ENCODE data around the gene STRA6.

The STRA6 gene

DNA sequence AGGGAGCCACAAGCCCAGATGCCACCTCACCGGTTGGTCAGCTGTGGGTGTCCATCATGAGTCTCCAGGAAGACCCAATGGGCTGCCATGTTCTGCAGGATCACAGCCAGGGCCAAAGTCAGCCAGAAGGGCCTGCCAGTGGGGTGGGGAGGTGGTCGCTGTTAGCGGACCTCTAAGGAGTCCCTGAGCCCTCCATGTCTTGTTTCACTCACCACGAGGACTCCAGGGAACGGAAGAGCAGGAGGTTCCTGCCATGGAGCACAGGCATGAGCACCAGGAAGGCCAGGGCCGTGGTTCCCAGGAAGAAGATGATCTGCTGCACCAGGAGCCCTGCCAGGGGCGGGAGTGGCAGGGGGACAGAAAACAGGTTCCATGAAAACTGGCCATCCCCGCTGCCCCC is 20.5 kb downstream of the STRA6 start:
- no peak overlapping the region for H3K4me3 ChIP-seq (replicated peaks in 1 of 2; ENCODE audit: low read depth in 2 of 2, low read length in 2 of 2)
- DNase-seq (ENCODE audit: low read depth in 2 of 2) = no peak
- TF ChIP-seq, protein P1, sequence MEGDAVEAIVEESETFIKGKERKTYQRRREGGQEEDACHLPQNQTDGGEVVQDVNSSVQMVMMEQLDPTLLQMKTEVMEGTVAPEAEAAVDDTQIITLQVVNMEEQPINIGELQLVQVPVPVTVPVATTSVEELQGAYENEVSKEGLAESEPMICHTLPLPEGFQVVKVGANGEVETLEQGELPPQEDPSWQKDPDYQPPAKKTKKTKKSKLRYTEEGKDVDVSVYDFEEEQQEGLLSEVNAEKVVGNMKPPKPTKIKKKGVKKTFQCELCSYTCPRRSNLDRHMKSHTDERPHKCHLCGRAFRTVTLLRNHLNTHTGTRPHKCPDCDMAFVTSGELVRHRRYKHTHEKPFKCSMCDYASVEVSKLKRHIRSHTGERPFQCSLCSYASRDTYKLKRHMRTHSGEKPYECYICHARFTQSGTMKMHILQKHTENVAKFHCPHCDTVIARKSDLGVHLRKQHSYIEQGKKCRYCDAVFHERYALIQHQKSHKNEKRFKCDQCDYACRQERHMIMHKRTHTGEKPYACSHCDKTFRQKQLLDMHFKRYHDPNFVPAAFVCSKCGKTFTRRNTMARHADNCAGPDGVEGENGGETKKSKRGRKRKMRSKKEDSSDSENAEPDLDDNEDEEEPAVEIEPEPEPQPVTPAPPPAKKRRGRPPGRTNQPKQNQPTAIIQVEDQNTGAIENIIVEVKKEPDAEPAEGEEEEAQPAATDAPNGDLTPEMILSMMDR (IDR thresholded peaks at IDR 0.05; ENCODE audit: low read depth, low read length) = no peak

DNA sequence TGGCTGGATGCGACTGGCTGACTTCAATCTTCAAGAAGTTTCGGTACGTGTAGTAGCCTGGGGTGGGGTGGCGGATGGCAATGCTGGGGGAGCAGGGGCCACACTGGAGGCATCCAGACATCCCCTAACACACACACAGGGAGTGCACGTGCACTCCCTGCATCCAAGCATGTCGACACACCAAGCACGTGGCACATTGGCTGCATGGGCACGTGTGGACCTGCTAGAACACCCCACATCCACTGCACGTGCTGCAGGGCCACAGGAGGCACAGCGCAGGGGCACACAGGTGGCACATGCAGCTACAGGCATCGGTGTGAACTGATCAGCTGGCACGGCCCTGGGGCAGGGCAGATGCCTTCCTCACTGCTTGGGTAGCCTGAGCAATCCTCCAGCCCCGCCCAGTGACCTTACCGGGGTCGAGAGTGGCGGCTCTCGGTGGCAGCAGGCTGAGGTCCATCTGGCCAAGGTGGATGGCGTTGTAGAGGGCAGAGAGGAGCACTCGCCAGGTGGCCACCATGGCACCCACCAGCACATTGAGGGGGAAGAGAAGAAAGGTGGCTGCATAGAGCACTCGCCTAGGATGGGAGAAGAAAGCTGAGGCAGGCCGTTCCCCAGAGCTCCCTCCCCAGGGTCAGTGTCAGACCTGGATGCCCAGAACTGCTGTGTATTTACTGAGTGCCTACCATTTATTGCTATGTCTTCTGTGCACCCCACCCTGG is 21.5 kb downstream of the STRA6 start:
- no peak overlapping the region for H3K4me3 ChIP-seq (replicated peaks in 1 of 2; ENCODE audit: low read depth in 2 of 2, low read length in 2 of 2)
- no peak for DNase-seq (ENCODE audit: low read depth in 2 of 2)
- TF ChIP-seq, protein P1 (IDR thresholded peaks at IDR 0.05; ENCODE audit: low read depth, low read length) = no peak

- no peak overlapping the region for H3K4me3 ChIP-seq (replicated peaks in 1 of 2; ENCODE audit: low read depth in 2 of 2, low read length in 2 of 2)
- DNase-seq (ENCODE audit: low read depth in 2 of 2) = peak; percentile 59 to 91
- TF ChIP-seq, protein P1 (IDR thresholded peaks at IDR 0.05; ENCODE audit: low read depth, low read length) = peak; percentile 68
Observed at GRCh38 chr15:74179983-74180880, 22.4 kb downstream of the STRA6 start.

DNA sequence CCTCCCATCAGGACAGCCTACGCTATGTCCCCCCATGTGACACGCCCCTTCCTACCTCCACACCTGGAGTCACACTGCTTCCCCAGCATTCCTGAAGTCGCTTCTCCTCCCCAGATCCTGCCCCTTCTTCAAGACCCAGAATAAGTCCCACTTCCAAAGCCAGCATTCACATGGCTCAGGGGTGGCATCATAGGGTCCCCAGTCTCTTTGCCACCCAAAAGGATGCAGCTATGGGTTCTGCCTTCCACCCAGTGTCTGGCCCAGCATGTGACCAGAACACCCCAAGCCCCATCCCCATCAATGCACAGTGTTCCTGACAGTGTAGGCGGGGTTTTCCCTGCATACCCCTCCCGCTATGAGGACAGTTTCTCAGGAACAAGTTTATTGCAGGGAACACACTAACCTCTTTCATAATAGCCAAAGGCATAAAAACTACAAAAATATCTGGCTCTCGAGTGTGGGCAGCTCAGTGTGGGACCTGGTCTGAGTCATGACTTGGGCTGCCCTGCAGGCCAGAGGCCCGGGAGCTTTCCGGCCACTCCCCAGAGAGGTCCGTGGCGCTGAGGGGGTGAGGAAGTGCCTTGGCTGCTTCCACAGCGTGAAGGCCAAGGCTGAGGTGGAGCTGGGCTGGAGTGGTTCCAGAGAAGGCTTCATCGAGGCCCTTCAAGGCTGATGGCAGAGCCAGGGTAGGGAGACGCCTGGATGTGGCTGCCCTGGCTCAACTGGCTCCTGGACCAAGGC is 23.3 kb downstream of the STRA6 start:
- H3K4me3 ChIP-seq (replicated peaks in 1 of 2; ENCODE audit: low read depth in 2 of 2, low read length in 2 of 2) = no peak overlapping the region
- DNase-seq (ENCODE audit: low read depth in 2 of 2) = peak; percentile 96 to 98
- TF ChIP-seq, protein P1 (IDR thresholded peaks at IDR 0.05; ENCODE audit: low read depth, low read length) = no peak

DNA sequence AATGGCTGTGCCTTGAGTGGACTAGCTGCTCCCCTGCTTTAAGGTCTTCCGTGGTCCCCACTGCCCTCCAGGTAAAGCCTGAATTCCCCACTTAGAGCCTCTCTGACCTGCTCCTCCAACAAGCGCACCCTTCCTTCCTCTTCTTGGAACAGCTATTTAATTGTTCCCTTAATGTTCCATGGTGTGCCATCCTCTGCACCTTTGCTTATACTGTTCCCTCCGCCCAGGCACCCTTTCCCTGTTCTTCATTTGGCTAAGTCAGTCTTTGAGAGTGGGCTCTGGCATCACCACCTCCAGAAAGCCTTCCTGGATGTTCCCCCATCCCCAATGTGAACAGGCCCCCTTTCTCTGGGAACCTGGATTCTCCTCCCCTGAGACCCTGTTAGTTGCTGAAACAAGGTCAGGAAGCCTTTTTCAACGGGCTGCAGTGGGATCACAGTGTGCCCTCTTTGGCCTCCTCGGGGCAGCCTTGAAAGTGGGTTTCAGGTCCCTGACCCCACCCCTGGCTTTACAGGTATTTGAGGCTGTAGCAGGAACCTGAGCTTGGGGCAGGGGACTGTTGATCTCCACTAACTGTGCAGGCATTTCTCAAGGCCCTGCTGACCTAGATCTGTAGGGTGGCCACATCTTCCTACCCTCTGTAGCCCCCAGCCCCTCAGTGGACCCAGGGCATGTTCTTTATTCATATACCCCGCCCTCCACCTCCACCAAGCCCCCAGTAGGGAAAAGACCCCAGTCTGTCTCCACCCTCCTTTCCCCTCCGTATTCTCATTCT is 24.1 kb downstream of the STRA6 start:
- DNase-seq (ENCODE audit: low read depth in 2 of 2) = no peak
- TF ChIP-seq, protein P1 (IDR thresholded peaks at IDR 0.05; ENCODE audit: low read depth, low read length) = no peak
- no peak overlapping the region for H3K4me3 ChIP-seq (replicated peaks in 1 of 2; ENCODE audit: low read depth in 2 of 2, low read length in 2 of 2)

All from cardiac fibroblast (primary cell).